DOHH2 (cell line): ENCODE data around the gene ZNF230.

Experiments used
- CTCF ChIP-seq: fragments of 200-600 bp; sonication (generic); IDR thresholded peaks from one replicate; pipeline ENCODE4 v1.5.1; 2014; ENCODE audit warnings: antibody characterized with exemption, mild to moderate bottlenecking, low read depth, low read length; ENCODE audit not compliant: poor library complexity, severe bottlenecking
- EZH2phosphoT487 ChIP-seq: fragments of 200-600 bp; sonication (generic); IDR thresholded peaks from 2 replicates; pipeline ENCODE4 v1.6.1; 2017; ENCODE audit warnings: borderline replicate concordance, mild to moderate bottlenecking, antibody characterized with exemption, low read length, moderate library complexity, mixed read lengths

GRCh38 chr19:44059229-44059628 lies 56.5 kb downstream of the ZNF230 start:
- TF ChIP-seq CTCF (no peak), EZH2phosphoT487 (no peak)
